Measurements from ENCODE around the gene UBTD1.

UBTD1 gene

DNA sequence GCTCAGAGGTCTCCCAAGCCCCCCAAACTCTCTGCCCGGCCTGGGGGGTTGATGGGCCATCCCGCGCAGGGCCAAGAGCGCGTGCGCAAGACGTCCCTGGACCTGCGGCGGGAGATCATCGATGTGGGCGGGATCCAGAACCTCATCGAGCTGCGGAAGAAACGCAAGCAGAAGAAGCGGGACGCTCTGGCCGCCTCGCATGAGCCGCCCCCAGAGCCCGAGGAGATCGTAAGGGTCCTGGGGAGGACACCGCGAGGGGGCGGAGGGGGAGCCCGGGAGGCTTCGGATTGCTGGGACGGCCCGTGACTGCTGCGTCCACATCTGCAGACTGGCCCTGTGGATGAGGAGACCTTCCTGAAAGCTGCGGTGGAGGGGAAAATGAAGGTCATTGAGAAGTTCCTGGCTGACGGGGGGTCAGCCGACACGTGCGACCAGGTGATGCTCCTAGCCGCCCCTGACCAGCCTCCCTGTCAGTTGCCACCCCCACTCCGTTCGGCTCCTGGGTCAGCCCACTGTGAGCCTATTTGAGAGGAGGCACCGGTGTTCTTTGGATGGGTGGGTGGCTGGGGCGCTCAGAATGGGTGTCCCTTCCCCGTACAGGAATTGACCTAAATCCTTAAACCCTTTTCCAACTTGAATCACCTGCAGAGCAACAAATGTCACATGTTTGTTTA is 79.6 kb downstream of the UBTD1 start:
- no peak for TF ChIP-seq ZNF274 (IDR thresholded peaks at IDR 0.05; ENCODE audit: low read depth, low read length)
- H3K4me3 ChIP-seq (ENCODE audit: low read length): no peak overlapping the region

- no peak for TF ChIP-seq ZNF274 (IDR thresholded peaks at IDR 0.05; ENCODE audit: low read depth, low read length)
- no peak overlapping the region for H3K4me3 ChIP-seq (ENCODE audit: low read length)
Measured at GRCh38 chr10:97580421-97581367, 82.0 kb downstream of the UBTD1 start.

DNA sequence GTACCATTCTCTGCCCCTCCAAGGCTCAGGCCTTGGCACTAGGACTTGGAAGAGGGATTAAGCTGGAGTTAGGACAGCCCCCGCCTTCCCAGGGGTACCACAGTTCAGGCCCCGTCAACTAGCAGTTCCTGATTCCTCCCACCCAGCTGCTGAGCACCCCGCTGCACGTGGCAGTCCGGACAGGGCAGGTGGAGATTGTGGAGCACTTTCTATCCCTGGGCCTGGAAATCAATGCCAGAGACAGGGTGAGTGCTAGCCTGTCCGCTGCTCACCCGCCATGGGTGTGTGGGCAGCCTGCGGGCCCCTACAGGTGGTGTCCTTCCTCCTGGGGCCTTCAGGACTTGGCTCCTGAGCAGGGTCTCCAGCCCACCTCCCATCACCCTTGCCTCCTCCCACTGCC is 83.4 kb downstream of the UBTD1 start:
- H3K4me3 ChIP-seq (ENCODE audit: low read length): no peak overlapping the region
- TF ChIP-seq ZNF274 (IDR thresholded peaks at IDR 0.05; ENCODE audit: low read depth, low read length): no peak

DNA sequence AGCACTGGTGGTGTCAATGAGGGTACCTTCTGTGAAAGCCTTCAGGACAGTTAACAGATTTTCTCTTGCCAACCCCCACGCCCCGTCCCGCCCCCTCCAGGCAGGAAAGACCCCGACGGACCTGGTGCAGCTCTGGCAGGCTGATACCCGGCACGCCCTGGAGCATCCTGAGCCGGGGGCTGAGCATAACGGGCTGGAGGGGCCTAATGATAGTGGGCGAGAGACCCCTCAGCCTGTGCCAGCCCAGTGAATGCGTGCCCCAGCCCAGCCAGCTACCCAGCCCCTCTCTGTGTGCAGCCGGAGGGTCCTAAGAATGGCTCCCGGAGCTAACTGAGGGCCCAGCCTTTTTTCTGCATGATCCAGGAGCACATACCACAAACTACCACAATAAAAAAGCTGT is 84.8 kb downstream of the UBTD1 start:
- no peak for TF ChIP-seq ZNF274 (IDR thresholded peaks at IDR 0.05; ENCODE audit: low read depth, low read length)
- no peak overlapping the region for H3K4me3 ChIP-seq (ENCODE audit: low read length)

GRCh38 chr10:97584060-97584797 is 85.5 kb downstream of the UBTD1 start, which contains the start of gene HOGA1:
Gene HOGA1, plus strand, starts transcription at chr10:97584389. Its CDS starts 315 bp downstream, at chr10:97584704.
- TF ChIP-seq ZNF274 (IDR thresholded peaks at IDR 0.05; ENCODE audit: low read depth, low read length): no peak
- no peak within 1 kb of the TSS for H3K4me3 ChIP-seq (ENCODE audit: low read length)

DNA sequence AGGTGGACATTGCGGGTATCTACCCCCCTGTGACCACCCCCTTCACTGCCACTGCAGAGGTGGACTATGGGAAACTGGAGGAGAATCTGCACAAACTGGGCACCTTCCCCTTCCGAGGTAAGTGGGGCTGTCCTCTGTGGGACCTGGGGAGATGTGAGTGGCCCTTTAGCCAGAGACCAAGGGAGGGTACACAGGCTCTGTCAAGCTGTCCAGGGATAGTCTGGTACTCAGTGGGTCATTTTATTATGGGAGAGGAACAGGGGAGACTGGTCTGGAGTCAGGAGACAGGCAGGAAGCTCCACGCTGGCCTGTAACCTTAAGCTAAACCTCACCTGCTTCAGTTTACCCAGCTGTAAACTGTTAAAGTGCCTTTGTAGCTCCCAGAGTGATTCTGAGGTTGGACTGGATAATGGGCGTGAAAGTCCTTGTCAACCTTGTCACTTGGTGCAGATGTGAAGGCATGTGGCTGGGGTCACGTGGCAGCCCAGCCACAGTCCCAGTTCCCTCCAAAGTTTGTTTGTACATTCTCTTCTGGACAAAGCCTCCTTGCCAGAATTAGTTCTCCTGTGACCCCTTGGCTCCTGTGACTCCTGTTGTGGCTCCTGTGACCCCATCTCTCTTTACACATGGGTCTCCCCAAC is 86.2 kb downstream of the UBTD1 start:
- no peak for TF ChIP-seq ZNF274 (IDR thresholded peaks at IDR 0.05; ENCODE audit: low read depth, low read length)
- no peak overlapping the region for H3K4me3 ChIP-seq (ENCODE audit: low read length)

DNA sequence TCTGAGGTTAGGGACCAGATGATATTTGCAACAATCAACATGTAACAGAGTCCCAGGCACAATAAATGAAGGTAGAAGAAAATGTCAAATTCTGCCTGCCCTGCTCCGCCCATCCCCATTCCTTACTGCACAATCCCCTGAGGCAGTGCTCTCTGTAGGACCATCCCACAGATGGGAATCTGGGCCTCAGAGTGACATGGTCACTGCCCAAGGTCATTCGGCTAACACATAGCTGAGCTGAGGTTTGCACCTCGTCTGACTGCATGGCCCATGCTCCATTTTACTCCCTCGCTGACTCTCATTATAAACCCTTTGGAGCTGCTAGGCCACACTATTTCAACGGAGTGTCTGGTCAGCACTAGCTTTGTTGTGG is 86.7 kb downstream of the UBTD1 start:
- no peak overlapping the region for H3K4me3 ChIP-seq (ENCODE audit: low read length)
- no peak for TF ChIP-seq ZNF274 (IDR thresholded peaks at IDR 0.05; ENCODE audit: low read depth, low read length)

- TF ChIP-seq ZNF274 (IDR thresholded peaks at IDR 0.05; ENCODE audit: low read depth, low read length): no peak
- H3K4me3 ChIP-seq (ENCODE audit: low read length): no peak overlapping the region
Measured at GRCh38 chr10:97587183-97587582, 88.5 kb downstream of the UBTD1 start.

DNA sequence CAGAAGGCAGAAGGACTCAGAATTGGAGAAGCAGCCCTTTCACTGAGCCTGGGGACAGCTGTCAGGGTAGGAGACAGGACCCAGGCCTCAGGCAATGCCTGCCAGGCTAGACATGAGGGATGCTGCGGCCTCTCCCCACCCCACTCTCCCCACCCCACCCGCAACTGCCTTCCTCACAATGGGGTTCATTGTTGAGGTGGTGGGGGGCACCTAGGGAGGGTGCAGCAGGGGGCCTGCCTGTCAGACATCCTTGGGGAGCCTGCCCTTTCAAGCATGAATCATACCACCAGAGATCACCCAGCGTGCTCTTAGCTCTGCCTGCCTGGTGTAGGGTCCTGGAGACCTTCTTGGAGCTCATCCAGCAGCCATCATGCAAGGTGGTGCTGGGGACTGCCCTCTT is 90.8 kb downstream of the UBTD1 start, which contains the start of gene C10orf62:
Gene C10orf62 (plus strand): TSS at position 243 of the 400 bp plus-strand sequence. CDS start 177 bp downstream, outside the sequence.
- TF ChIP-seq ZNF274 (IDR thresholded peaks at IDR 0.05; ENCODE audit: low read depth, low read length): no peak
- H3K4me3 ChIP-seq (ENCODE audit: low read length): no peak within 1 kb of the TSS

GRCh38 chr10:97590082-97590747 is 91.5 kb downstream of the UBTD1 start:
- H3K4me3 ChIP-seq (ENCODE audit: low read length): no peak overlapping the region
- no peak for TF ChIP-seq ZNF274 (IDR thresholded peaks at IDR 0.05; ENCODE audit: low read depth, low read length)

GRCh38 chr10:97590748-97591495 is 92.2 kb downstream of the UBTD1 start:
- TF ChIP-seq ZNF274 (IDR thresholded peaks at IDR 0.05; ENCODE audit: low read depth, low read length): no peak
- H3K4me3 ChIP-seq (ENCODE audit: low read length): no peak overlapping the region

GRCh38 chr10:97593421-97593820 is 94.7 kb downstream of the UBTD1 start:
- no peak overlapping the region for H3K4me3 ChIP-seq (ENCODE audit: low read length)
- no peak for TF ChIP-seq ZNF274 (IDR thresholded peaks at IDR 0.05; ENCODE audit: low read depth, low read length)
